AG09319 (cell line): ENCODE data around the gene TEKT5.
"Not testable (repeated sequence)": the region's sequence is repeated elsewhere in the genome, so short reads cannot be mapped to it uniquely, and the experiment has no call there.

Experiments
- DNase-seq: peaks from one replicate; pipeline ENCODE4 v3.0.0-alpha.2; 2010; ENCODE audit warnings: low read depth; ENCODE audit errors: extremely low read depth
- TF ChIP-seq, protein P1 (sequence below): IDR thresholded peaks from 2 replicates; pipeline ENCODE4 v1.5.1; 2011; ENCODE audit warnings: low read depth, mild to moderate bottlenecking, inconsistent platforms, low read length, moderate library complexity

Gene TEKT5

DNA sequence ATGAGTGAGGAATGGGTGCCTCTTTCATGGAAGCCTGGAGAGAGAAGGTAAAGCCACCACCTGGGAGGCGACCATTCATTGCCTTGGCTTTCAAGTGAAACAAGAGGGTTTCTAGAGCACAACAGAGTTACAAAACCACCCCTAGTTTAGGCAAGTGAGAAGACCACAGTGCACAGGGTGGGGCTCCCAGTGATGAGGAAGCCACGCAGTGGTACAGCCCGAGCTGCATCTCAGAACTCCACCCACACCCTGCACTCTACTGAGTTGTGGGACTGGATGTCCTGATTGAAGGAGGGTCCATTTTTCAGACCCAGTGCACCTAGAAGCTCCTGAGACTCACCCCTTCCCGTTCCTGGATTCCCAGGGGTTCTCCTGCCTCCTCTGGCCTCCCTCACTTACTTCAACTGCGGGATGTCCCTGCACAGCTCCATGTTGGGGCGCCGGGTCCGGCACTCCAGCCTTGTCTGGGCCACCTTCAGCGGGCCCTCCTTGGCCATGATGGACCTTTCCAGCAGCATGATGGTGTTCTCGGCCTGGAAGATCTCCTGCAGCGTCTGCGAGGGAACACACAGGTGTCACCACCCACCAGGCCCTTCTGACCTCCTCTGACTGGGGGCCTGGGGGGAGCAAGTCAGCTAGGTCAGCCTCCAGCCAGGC lies 59.2 kb downstream of the TEKT5 start:
- no peak for DNase-seq
- TF ChIP-seq, protein P1, sequence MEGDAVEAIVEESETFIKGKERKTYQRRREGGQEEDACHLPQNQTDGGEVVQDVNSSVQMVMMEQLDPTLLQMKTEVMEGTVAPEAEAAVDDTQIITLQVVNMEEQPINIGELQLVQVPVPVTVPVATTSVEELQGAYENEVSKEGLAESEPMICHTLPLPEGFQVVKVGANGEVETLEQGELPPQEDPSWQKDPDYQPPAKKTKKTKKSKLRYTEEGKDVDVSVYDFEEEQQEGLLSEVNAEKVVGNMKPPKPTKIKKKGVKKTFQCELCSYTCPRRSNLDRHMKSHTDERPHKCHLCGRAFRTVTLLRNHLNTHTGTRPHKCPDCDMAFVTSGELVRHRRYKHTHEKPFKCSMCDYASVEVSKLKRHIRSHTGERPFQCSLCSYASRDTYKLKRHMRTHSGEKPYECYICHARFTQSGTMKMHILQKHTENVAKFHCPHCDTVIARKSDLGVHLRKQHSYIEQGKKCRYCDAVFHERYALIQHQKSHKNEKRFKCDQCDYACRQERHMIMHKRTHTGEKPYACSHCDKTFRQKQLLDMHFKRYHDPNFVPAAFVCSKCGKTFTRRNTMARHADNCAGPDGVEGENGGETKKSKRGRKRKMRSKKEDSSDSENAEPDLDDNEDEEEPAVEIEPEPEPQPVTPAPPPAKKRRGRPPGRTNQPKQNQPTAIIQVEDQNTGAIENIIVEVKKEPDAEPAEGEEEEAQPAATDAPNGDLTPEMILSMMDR: no peak

DNA sequence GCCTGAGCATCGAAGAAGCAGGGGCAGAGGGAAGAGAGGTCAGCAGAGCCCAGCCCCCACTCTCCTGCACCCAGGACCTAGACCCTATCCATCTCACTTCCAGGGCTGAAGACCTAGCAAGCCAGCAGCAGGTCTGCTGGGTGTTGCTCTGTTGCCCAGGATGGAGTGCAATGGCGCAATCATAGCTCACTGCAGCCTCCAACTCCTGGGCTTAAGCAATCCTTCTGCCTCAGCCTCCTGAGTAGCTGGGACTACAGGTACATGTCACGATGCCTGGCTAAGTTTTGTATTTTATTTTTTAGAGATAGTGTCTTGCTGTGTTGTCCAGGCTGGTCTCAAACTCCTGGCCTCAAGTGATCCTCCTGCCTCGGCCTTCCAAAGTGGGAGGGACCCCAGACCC lies 61.3 kb downstream of the TEKT5 start:
- not testable (repeated sequence) for DNase-seq

DNA sequence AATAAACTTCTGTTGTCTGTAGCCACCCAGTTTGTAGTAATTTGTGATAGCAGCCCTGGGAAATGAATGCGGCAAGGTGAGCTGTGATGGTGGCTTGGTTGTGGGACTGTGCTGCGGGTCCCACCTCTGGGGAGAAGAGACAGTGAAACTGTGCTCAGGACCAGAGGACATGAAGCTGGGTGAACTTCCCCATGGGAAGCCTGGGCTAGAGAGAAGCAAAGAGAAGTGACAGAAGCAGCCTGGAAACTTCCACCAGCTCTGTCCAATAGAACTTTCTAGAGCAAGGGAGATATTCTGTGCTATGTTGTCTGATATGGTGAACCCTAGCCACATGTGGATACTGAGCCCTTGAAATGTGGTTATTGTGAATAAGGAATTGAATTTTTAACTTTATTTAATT lies 62.8 kb downstream of the TEKT5 start:
- TF ChIP-seq, protein P1: no peak
- DNase-seq: no peak

DNA sequence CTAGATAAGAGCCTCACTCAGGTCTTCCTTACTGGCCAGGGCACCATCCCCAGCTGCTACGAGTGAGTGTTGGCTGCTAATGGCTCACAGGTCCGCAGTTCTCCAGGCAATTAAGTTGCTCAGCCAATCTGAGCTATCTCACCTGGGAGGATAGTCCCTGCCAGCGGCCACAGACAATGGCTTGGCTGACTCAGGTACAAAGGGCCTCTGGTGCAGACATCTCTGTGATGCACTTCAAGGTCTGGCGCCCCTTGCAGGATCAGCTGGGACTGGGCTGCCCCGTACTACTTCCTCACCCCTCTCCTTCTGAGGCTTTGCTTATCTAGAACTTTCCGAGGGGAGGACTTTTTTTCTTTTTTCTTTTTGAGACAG lies 65.2 kb downstream of the TEKT5 start:
- TF ChIP-seq, protein P1: no peak
- no peak for DNase-seq

DNA sequence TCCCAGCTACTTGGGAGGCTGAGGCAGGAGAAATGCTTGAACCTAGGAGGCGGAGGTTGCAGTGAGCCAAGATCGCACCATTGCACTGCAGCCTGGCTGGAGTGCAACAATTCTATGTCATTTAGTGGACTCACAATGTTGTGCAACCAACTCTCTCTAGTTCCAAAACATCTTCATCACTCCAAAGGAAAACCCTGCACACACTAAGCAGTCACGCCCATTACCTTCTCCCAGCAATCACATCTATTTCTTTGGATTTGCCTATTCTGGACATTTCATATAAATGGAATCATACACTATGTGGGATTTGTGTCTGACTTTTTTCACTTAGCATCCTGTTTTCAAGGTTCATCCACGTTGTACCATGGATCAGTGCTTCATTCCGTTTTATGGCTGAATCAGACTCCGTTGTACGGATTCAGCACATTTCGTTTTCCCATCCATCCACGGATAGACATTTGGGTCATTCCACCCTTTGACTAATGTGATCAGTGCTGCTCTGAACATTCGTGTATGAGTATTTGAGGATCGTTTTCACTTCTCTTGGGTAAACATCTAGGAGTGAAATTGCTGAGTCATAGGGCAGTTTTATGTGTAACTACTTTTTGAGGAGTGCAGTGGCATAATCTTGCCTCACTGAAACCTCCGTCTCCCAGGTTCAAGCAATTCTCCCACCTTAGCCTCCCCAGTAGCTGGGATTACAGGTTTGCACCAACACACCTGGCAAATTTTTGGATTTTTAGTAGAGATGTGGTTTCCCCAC lies 69.0 kb downstream of the TEKT5 start:
- TF ChIP-seq, protein P1: no peak
- no peak for DNase-seq

DNA sequence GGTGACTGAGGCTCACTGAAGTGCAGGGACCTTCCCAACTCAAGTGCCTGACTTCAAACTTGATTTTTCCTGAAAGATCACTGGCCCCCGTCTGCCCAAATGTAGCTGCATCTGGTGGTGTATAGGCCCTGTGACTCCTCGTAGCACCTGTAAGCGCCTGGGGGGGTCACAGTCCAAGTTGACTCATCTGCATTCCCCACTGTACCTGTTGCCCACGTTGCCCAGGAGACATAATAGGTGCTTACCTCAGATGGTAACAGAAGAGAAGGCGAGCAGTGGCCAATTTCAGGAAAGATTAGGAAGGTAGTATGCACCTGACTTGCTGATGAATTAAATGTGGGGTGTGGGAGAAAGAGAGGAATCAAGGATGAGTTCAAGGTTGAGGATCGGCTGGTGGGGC lies 70.2 kb downstream of the TEKT5 start:
- DNase-seq: no peak
- TF ChIP-seq, protein P1: no peak

DNA sequence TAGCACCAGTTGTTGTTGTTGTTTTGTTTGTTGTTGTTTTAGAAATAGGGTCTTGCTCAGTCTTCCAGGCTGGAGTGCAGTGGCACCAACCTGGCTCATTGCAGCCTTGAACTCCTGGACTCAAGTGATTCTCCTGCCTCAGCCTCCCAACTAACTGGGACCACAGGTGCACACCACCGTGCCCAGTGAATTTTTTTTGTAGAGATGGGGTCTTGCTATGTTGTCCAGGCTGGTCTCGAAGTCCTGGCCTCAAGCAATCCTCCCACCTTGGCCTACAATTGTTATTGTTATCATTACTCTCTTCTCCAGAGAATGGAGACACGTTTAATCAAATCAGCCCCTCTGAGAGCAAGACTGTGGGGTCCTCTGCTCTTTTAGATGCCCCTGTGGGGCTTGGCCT lies 71.7 kb downstream of the TEKT5 start:
- TF ChIP-seq, protein P1: no peak
- DNase-seq: no peak
